SK-N-SH (cell line): Measurements from ENCODE around the gene F2R.

Source experiments
- ELF1 ChIP-seq: IDR thresholded peaks from 2 replicates; pipeline ENCODE4 v1.4.0; 2012
- MAX ChIP-seq: IDR thresholded peaks from 2 replicates; pipeline ENCODE4 v1.4.0; 2012; ENCODE audit warnings: low read depth
- POLR2AphosphoS5 ChIP-seq: IDR thresholded peaks from 2 replicates; pipeline ENCODE4 v1.6.1; 2012; ENCODE audit warnings: low read depth, low read length
- SMC3 ChIP-seq: IDR thresholded peaks from 2 replicates; pipeline ENCODE4 v1.6.1; 2012; ENCODE audit warnings: low read depth, low read length, improper control_type of control experiment
- TCF12 ChIP-seq: IDR thresholded peaks from 2 replicates; pipeline ENCODE4 v1.4.0; 2012
- TF ChIP-seq, protein P1 (sequence below): fragments of 200-600 bp; sonication (generic); IDR thresholded peaks from 2 replicates; pipeline ENCODE4 v1.6.1; 2017; ENCODE audit warnings: antibody characterized with exemption, mild to moderate bottlenecking, moderate library complexity
- TF ChIP-seq, protein P2 (sequence below): IDR thresholded peaks from 2 replicates; pipeline ENCODE4 v1.6.1; 2012; ENCODE audit warnings: mild to moderate bottlenecking, low read depth, low read length, moderate library complexity

DNA sequence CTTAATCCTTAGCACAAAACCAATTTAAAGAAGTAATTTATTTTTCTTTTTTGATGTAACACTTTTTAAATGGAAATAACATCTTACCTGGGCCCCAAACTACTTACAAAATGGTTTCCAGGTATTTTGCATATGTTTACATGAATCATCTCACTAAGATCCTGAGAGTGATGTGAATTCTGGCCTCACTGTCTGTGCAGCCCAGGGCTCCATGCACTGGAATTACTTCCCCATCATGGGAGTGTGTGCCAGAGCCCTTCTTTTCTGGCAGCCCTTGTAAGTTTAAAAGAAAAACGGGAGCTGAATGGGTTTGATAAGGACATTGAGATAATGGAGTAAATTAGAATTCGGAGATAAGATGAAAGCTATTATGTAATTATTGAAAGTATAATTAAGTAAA lies 12.2 kb upstream of the F2R start:
- TF ChIP-seq TCF12 = no peak
- TF ChIP-seq SMC3 = no peak
- TF ChIP-seq ELF1 = no peak
- TF ChIP-seq, protein P1, sequence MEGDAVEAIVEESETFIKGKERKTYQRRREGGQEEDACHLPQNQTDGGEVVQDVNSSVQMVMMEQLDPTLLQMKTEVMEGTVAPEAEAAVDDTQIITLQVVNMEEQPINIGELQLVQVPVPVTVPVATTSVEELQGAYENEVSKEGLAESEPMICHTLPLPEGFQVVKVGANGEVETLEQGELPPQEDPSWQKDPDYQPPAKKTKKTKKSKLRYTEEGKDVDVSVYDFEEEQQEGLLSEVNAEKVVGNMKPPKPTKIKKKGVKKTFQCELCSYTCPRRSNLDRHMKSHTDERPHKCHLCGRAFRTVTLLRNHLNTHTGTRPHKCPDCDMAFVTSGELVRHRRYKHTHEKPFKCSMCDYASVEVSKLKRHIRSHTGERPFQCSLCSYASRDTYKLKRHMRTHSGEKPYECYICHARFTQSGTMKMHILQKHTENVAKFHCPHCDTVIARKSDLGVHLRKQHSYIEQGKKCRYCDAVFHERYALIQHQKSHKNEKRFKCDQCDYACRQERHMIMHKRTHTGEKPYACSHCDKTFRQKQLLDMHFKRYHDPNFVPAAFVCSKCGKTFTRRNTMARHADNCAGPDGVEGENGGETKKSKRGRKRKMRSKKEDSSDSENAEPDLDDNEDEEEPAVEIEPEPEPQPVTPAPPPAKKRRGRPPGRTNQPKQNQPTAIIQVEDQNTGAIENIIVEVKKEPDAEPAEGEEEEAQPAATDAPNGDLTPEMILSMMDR = no peak
- TF ChIP-seq, protein P2, sequence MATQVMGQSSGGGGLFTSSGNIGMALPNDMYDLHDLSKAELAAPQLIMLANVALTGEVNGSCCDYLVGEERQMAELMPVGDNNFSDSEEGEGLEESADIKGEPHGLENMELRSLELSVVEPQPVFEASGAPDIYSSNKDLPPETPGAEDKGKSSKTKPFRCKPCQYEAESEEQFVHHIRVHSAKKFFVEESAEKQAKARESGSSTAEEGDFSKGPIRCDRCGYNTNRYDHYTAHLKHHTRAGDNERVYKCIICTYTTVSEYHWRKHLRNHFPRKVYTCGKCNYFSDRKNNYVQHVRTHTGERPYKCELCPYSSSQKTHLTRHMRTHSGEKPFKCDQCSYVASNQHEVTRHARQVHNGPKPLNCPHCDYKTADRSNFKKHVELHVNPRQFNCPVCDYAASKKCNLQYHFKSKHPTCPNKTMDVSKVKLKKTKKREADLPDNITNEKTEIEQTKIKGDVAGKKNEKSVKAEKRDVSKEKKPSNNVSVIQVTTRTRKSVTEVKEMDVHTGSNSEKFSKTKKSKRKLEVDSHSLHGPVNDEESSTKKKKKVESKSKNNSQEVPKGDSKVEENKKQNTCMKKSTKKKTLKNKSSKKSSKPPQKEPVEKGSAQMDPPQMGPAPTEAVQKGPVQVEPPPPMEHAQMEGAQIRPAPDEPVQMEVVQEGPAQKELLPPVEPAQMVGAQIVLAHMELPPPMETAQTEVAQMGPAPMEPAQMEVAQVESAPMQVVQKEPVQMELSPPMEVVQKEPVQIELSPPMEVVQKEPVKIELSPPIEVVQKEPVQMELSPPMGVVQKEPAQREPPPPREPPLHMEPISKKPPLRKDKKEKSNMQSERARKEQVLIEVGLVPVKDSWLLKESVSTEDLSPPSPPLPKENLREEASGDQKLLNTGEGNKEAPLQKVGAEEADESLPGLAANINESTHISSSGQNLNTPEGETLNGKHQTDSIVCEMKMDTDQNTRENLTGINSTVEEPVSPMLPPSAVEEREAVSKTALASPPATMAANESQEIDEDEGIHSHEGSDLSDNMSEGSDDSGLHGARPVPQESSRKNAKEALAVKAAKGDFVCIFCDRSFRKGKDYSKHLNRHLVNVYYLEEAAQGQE = no peak
- no peak for TF ChIP-seq MAX
- TF ChIP-seq POLR2AphosphoS5 = no peak
